Hepatocyte (in vitro differentiated cells): ENCODE data around the gene SLC5A10. TPM values are rescaled to one million over a fixed set of nuclear protein-coding genes. Genes with fewer than 3 reads are reported as not detected.
"Not testable (repeated sequence)": the region's sequence is repeated elsewhere in the genome, so short reads cannot be mapped to it uniquely, and the experiment has no call there.

ENCODE experiments used
- DNase-seq: peaks from one replicate; pipeline ENCODE4 v3.0.0-alpha.2; 2016; ENCODE audit warnings: low spot score
- H2AFZ ChIP-seq: fragments of 200-600 bp; sonication (generic); 2 replicates; pipeline ENCODE4 v1.6.0; 2016; ENCODE audit warnings: antibody characterized with exemption, mild to moderate bottlenecking
- H3K27ac ChIP-seq: fragments of 200-600 bp; sonication (generic); 2 replicates; pipeline ENCODE4 v1.5.1; 2016; ENCODE audit warnings: mild to moderate bottlenecking
- H3K27me3 ChIP-seq: fragments of 200-600 bp; sonication (generic); 2 replicates; pipeline ENCODE4 v1.6.1; 2016
- H3K36me3 ChIP-seq: fragments of 200-600 bp; sonication (generic); replicated peaks from 2 replicates; pipeline ENCODE4 v1.5.1; 2016; ENCODE audit warnings: low read depth; ENCODE audit not compliant: insufficient read depth
- H3K4me1 ChIP-seq: fragments of 200-600 bp; sonication (generic); 2 replicates; pipeline ENCODE4 v1.5.1; 2016; ENCODE audit warnings: mild to moderate bottlenecking, moderate library complexity; ENCODE audit not compliant: insufficient read depth
- H3K4me2 ChIP-seq: fragments of 200-600 bp; sonication (generic); 2 replicates; pipeline ENCODE4 v1.6.0; 2016
- H3K4me3 ChIP-seq: fragments of 200-600 bp; sonication (generic); 2 replicates; pipeline ENCODE4 v1.5.1; 2016; ENCODE audit warnings: mild to moderate bottlenecking
- H3K79me2 ChIP-seq: fragments of 200-600 bp; sonication (generic); 2 replicates; pipeline ENCODE4 v1.6.0; 2017; ENCODE audit warnings: mild to moderate bottlenecking
- H3K9me2 ChIP-seq: fragments of 200-600 bp; sonication (generic); replicated peaks from 2 replicates; pipeline ENCODE4 v1.6.0; 2017; ENCODE audit warnings: mild to moderate bottlenecking; ENCODE audit not compliant: insufficient read depth
- H3K9me3 ChIP-seq: fragments of 200-600 bp; sonication (generic); 2 replicates; pipeline ENCODE4 v1.5.1; 2016; ENCODE audit warnings: low read depth, mild to moderate bottlenecking
- H4K20me1 ChIP-seq: fragments of 200-600 bp; sonication (generic); 2 replicates; pipeline ENCODE4 v1.6.0; 2016; ENCODE audit warnings: mild to moderate bottlenecking; ENCODE audit not compliant: insufficient read depth, poor library complexity, severe bottlenecking
- CTCF ChIP-seq: fragments of 200-600 bp; sonication (generic); IDR thresholded peaks from 2 replicates; pipeline ENCODE4 v1.5.1; 2016; ENCODE audit warnings: antibody characterized with exemption, mild to moderate bottlenecking; ENCODE audit not compliant: poor library complexity
- EZH2 ChIP-seq: fragments of 200-600 bp; sonication (generic); IDR thresholded peaks from 2 replicates; pipeline ENCODE4 v1.6.1; 2016; ENCODE audit warnings: antibody characterized with exemption, mild to moderate bottlenecking, borderline replicate concordance
- EZH2phosphoT487 ChIP-seq: fragments of 200-600 bp; sonication (generic); IDR thresholded peaks from one replicate; pipeline ENCODE4 v1.6.1; 2018; ENCODE audit warnings: antibody characterized with exemption, mild to moderate bottlenecking, low read depth, moderate library complexity; ENCODE audit not compliant: unreplicated experiment, severe bottlenecking
- whole genome bisulfite sequencing: methylation state at CpG from one replicate; pipeline ENCODE4 v1.1.6; 2016; ENCODE audit warnings: low lambda C conversion rate; ENCODE audit errors: missing lambda C conversion rate; 5-methylcytosine and 5-hydroxymethylcytosine counted together
- polyA plus RNA-seq: library from polyadenylated mRNA; unstranded; fragments of >200 nt; fragmentation: Nextera tagmentation; extraction: Ambion mirVana; gene quantifications from 2 replicates; pipeline ENCODE4 v1.2.1, GENCODE V29; 2016
- total RNA-seq: library from RNA; depleted of rRNA; stranded (reverse); fragments of >200 nt; gene quantifications from 2 replicates; pipeline ENCODE4 v1.2.3, GENCODE V29; 2014

Gene SLC5A10
- total and polyA plus RNA-seq, 2 experiments from 2014 or later = 0.22 TPM; not detected in 1

- no peaks in the 10 kb centered on the region for H3K9me3 ChIP-seq
- H3K27me3 ChIP-seq = no peaks in the 10 kb centered on the region
- H2AFZ ChIP-seq = no peak overlapping the region
- whole genome bisulfite sequencing = 93% methylated on average over 5 of the region's 5 CpGs
- H4K20me1 ChIP-seq = no peaks in the 10 kb centered on the region
- no peaks in the 10 kb centered on the region for H3K36me3 ChIP-seq
- no peaks in the 10 kb centered on the region for H3K9me2 ChIP-seq
- H3K4me2 ChIP-seq = no peak overlapping the region
- H3K27ac ChIP-seq = no peak overlapping the region
- no peak for DNase-seq
- no peak overlapping the region for H3K4me3 ChIP-seq
- no peaks in the 10 kb centered on the region for H3K79me2 ChIP-seq
- no peaks in the 10 kb centered on the region for H3K4me1 ChIP-seq
- no peak for TF ChIP-seq EZH2
These were observed 70.2 kb downstream of the SLC5A10 start for GRCh38 chr17:19022128-19022527.

- Histone ChIP-seq H4K20me1 (no peaks in the 10 kb centered on the region), H3K4me2 (no peak overlapping the region), H2AFZ (no peak overlapping the region), H3K79me2 (no peaks in the 10 kb centered on the region), H3K4me1 (no peaks in the 10 kb centered on the region), H3K9me3 (no peaks in the 10 kb centered on the region), H3K4me3 (no peak overlapping the region), H3K27ac (no peak overlapping the region), H3K27me3 (no peaks in the 10 kb centered on the region), H3K36me3 (no peaks in the 10 kb centered on the region), H3K9me2 (no peaks in the 10 kb centered on the region)
- DNase-seq = no peak
- 90% methylated on average over 6 of the region's 6 CpGs for WGBS
- TF ChIP-seq EZH2phosphoT487 (no peak), EZH2 (no peak), CTCF (no peak)
These were observed 70.8 kb downstream of the SLC5A10 start for GRCh38 chr17:19022747-19023146.

GRCh38 chr17:19023209-19023999 is 71.4 kb downstream of the SLC5A10 start:
- 96% methylated on average over 8 of the region's 9 CpGs for WGBS
- DNase-seq = no peak
- H2AFZ ChIP-seq = no peak overlapping the region
- no peaks in the 10 kb centered on the region for H4K20me1 ChIP-seq
- TF ChIP-seq EZH2 = no peak
- TF ChIP-seq CTCF = no peak
- no peak for TF ChIP-seq EZH2phosphoT487
- H3K4me1 ChIP-seq = no peaks in the 10 kb centered on the region
- H3K79me2 ChIP-seq = no peaks in the 10 kb centered on the region
- no peak overlapping the region for H3K4me2 ChIP-seq
- no peaks in the 10 kb centered on the region for H3K36me3 ChIP-seq
- no peaks in the 10 kb centered on the region for H3K27me3 ChIP-seq
- no peaks in the 10 kb centered on the region for H3K9me3 ChIP-seq
- H3K4me3 ChIP-seq = no peak overlapping the region
- no peak overlapping the region for H3K27ac ChIP-seq
- no peaks in the 10 kb centered on the region for H3K9me2 ChIP-seq

- no peaks in the 10 kb centered on the region for H3K4me1 ChIP-seq
- H3K27ac ChIP-seq = no peak overlapping the region
- no peak overlapping the region for H2AFZ ChIP-seq
- no peak overlapping the region for H3K4me2 ChIP-seq
- H3K9me3 ChIP-seq = no peaks in the 10 kb centered on the region
- H3K9me2 ChIP-seq = no peaks in the 10 kb centered on the region
- no peaks in the 10 kb centered on the region for H3K27me3 ChIP-seq
- H3K79me2 ChIP-seq = no peaks in the 10 kb centered on the region
- TF ChIP-seq EZH2phosphoT487 (no peak), EZH2 (no peak), CTCF (no peak)
- 88% methylated on average over 22 of the region's 22 CpGs for WGBS
- no peak for DNase-seq
- H3K36me3 ChIP-seq = no peaks in the 10 kb centered on the region
- no peak overlapping the region for H3K4me3 ChIP-seq
- H4K20me1 ChIP-seq = no peaks in the 10 kb centered on the region
These were observed 72.4 kb downstream of the SLC5A10 start for GRCh38 chr17:19024101-19025078.

- not testable (repeated sequence) for H3K79me2 ChIP-seq, DNase-seq, H3K27ac ChIP-seq, H3K4me3 ChIP-seq, H3K9me3 ChIP-seq, H3K27me3 ChIP-seq, H3K9me2 ChIP-seq, H3K36me3 ChIP-seq, H3K4me1 ChIP-seq, H4K20me1 ChIP-seq, H2AFZ ChIP-seq, H3K4me2 ChIP-seq
- WGBS = no CpG with 5 or more reads among the region's 11 CpGs
These were observed 76.7 kb downstream of the SLC5A10 start for GRCh38 chr17:19028671-19029070.

GRCh38 chr17:19029740-19030139 is 77.8 kb downstream of the SLC5A10 start:
- H3K4me1 ChIP-seq, H3K79me2 ChIP-seq, H3K27me3 ChIP-seq, DNase-seq, H2AFZ ChIP-seq, H3K27ac ChIP-seq, H3K9me3 ChIP-seq, H3K4me3 ChIP-seq, H3K36me3 ChIP-seq, H3K9me2 ChIP-seq, H4K20me1 ChIP-seq, H3K4me2 ChIP-seq: not testable (repeated sequence)
- WGBS = no CpG with 5 or more reads among the region's 5 CpGs
